ENCODE measurements around the gene GRID1. TPM values are rescaled to one million over a fixed set of nuclear protein-coding genes. Genes with fewer than 3 reads are reported as not detected.

Gene GRID1
- total RNA-seq, 1 experiment from 2014 or later: 0.31 TPM

- Histone ChIP-seq H3K4me3 (ENCODE audit: insufficient read depth, low read depth, low read length) (no peak overlapping the region), H3K27me3 (ENCODE audit: control insufficient read depth, insufficient read depth, low read length) (no peaks in the 10 kb centered on the region), H3K36me3 (replicated peaks; ENCODE audit: control insufficient read depth, insufficient read depth, low read length) (no peaks in the 10 kb centered on the region)
- DNase-seq: no peak
These were observed 229.7 kb downstream of the GRID1 start for GRCh38 chr10:86136934-86137333.

GRCh38 chr10:86135191-86135590 is 231.4 kb downstream of the GRID1 start:
- H3K4me3 ChIP-seq (ENCODE audit: insufficient read depth, low read depth, low read length): no peak overlapping the region
- H3K27me3 ChIP-seq (ENCODE audit: control insufficient read depth, insufficient read depth, low read length): no peaks in the 10 kb centered on the region
- DNase-seq: no peak
- H3K36me3 ChIP-seq (replicated peaks; ENCODE audit: control insufficient read depth, insufficient read depth, low read length): no peaks in the 10 kb centered on the region

- DNase-seq: peak; percentile 28
- Histone ChIP-seq H3K36me3 (replicated peaks; ENCODE audit: control insufficient read depth, insufficient read depth, low read length) (no peaks in the 10 kb centered on the region), H3K27me3 (ENCODE audit: control insufficient read depth, insufficient read depth, low read length) (no peaks in the 10 kb centered on the region), H3K4me3 (ENCODE audit: insufficient read depth, low read depth, low read length) (no peak overlapping the region)
These were observed 235.7 kb downstream of the GRID1 start for GRCh38 chr10:86130737-86131475.

- Histone ChIP-seq H3K27me3 (ENCODE audit: control insufficient read depth, insufficient read depth, low read length) (no peaks in the 10 kb centered on the region), H3K4me3 (ENCODE audit: insufficient read depth, low read depth, low read length) (no peak overlapping the region), H3K36me3 (replicated peaks; ENCODE audit: control insufficient read depth, insufficient read depth, low read length) (no peaks in the 10 kb centered on the region)
- DNase-seq: no peak
These were observed 236.6 kb downstream of the GRID1 start for GRCh38 chr10:86130041-86130440.

- H3K4me3 ChIP-seq (ENCODE audit: insufficient read depth, low read depth, low read length): no peak overlapping the region
- DNase-seq: no peak
- H3K27me3 ChIP-seq (ENCODE audit: control insufficient read depth, insufficient read depth, low read length): no peaks in the 10 kb centered on the region
- no peaks in the 10 kb centered on the region for H3K36me3 ChIP-seq (replicated peaks; ENCODE audit: control insufficient read depth, insufficient read depth, low read length)
These were observed 238.2 kb downstream of the GRID1 start for GRCh38 chr10:86128360-86128759.

GRCh38 chr10:86127274-86127819 is 239.2 kb downstream of the GRID1 start:
- DNase-seq: no peak
- no peaks in the 10 kb centered on the region for H3K27me3 ChIP-seq (ENCODE audit: control insufficient read depth, insufficient read depth, low read length)
- no peaks in the 10 kb centered on the region for H3K36me3 ChIP-seq (replicated peaks; ENCODE audit: control insufficient read depth, insufficient read depth, low read length)
- no peak overlapping the region for H3K4me3 ChIP-seq (ENCODE audit: insufficient read depth, low read depth, low read length)

GRCh38 chr10:86124734-86125133 is 241.9 kb downstream of the GRID1 start:
- Histone ChIP-seq H3K27me3 (ENCODE audit: control insufficient read depth, insufficient read depth, low read length) (no peaks in the 10 kb centered on the region), H3K36me3 (replicated peaks; ENCODE audit: control insufficient read depth, insufficient read depth, low read length) (no peaks in the 10 kb centered on the region), H3K4me3 (ENCODE audit: insufficient read depth, low read depth, low read length) (no peak overlapping the region)
- DNase-seq: no peak

GRCh38 chr10:86123715-86124114 is 242.9 kb downstream of the GRID1 start:
- H3K4me3 ChIP-seq (ENCODE audit: insufficient read depth, low read depth, low read length): no peak overlapping the region

GRCh38 chr10:86123304-86123703 is 243.3 kb downstream of the GRID1 start:
- H3K27me3 ChIP-seq (ENCODE audit: control insufficient read depth, insufficient read depth, low read length): no peaks in the 10 kb centered on the region
- H3K36me3 ChIP-seq (replicated peaks; ENCODE audit: control insufficient read depth, insufficient read depth, low read length): no peaks in the 10 kb centered on the region
- DNase-seq: no peak
- no peak overlapping the region for H3K4me3 ChIP-seq (ENCODE audit: insufficient read depth, low read depth, low read length)

More at GRCh38 chr10:86123715-86124114, 242.9 kb downstream of the GRID1 start:
- Histone ChIP-seq H3K27me3 (ENCODE audit: control insufficient read depth, insufficient read depth, low read length) (no peaks in the 10 kb centered on the region), H3K36me3 (replicated peaks; ENCODE audit: control insufficient read depth, insufficient read depth, low read length) (no peaks in the 10 kb centered on the region)
- peak; percentile 14 for DNase-seq

GRCh38 chr10:86122646-86123045 is 243.9 kb downstream of the GRID1 start:
- no peaks in the 10 kb centered on the region for H3K36me3 ChIP-seq (replicated peaks; ENCODE audit: control insufficient read depth, insufficient read depth, low read length)
- no peaks in the 10 kb centered on the region for H3K27me3 ChIP-seq (ENCODE audit: control insufficient read depth, insufficient read depth, low read length)
- no peak overlapping the region for H3K4me3 ChIP-seq (ENCODE audit: insufficient read depth, low read depth, low read length)
- no peak for DNase-seq

- Histone ChIP-seq H3K36me3 (replicated peaks; ENCODE audit: control insufficient read depth, insufficient read depth, low read length) (no peaks in the 10 kb centered on the region), H3K4me3 (ENCODE audit: insufficient read depth, low read depth, low read length) (no peak overlapping the region), H3K27me3 (ENCODE audit: control insufficient read depth, insufficient read depth, low read length) (no peaks in the 10 kb centered on the region)
- DNase-seq: no peak
These were observed 245.4 kb downstream of the GRID1 start for GRCh38 chr10:86121200-86121599.

GRCh38 chr10:86117051-86117450 is 249.5 kb downstream of the GRID1 start:
- no peak for DNase-seq
- Histone ChIP-seq H3K27me3 (ENCODE audit: control insufficient read depth, insufficient read depth, low read length) (no peaks in the 10 kb centered on the region), H3K4me3 (ENCODE audit: insufficient read depth, low read depth, low read length) (no peak overlapping the region), H3K36me3 (replicated peaks; ENCODE audit: control insufficient read depth, insufficient read depth, low read length) (no peaks in the 10 kb centered on the region)

- Histone ChIP-seq H3K36me3 (replicated peaks; ENCODE audit: control insufficient read depth, insufficient read depth, low read length) (no peaks in the 10 kb centered on the region), H3K4me3 (ENCODE audit: insufficient read depth, low read depth, low read length) (no peak overlapping the region), H3K27me3 (ENCODE audit: control insufficient read depth, insufficient read depth, low read length) (no peaks in the 10 kb centered on the region)
- DNase-seq: no peak
These were observed 252.6 kb downstream of the GRID1 start for GRCh38 chr10:86113983-86114382.

- no peak overlapping the region for H3K4me3 ChIP-seq (ENCODE audit: insufficient read depth, low read depth, low read length)
- no peaks in the 10 kb centered on the region for H3K27me3 ChIP-seq (ENCODE audit: control insufficient read depth, insufficient read depth, low read length)
- no peak for DNase-seq
- H3K36me3 ChIP-seq (replicated peaks; ENCODE audit: control insufficient read depth, insufficient read depth, low read length): no peaks in the 10 kb centered on the region
These were observed 253.1 kb downstream of the GRID1 start for GRCh38 chr10:86113501-86113900.

GRCh38 chr10:86113044-86113443 is 253.6 kb downstream of the GRID1 start:
- Histone ChIP-seq H3K36me3 (replicated peaks; ENCODE audit: control insufficient read depth, insufficient read depth, low read length) (no peaks in the 10 kb centered on the region), H3K4me3 (ENCODE audit: insufficient read depth, low read depth, low read length) (no peak overlapping the region), H3K27me3 (ENCODE audit: control insufficient read depth, insufficient read depth, low read length) (no peaks in the 10 kb centered on the region)
- no peak for DNase-seq
